Cardiac muscle cell (in vitro differentiated cells and primary cell): ENCODE data around the gene PRKAR1B. TPM values are rescaled to one million over a fixed set of nuclear protein-coding genes. Genes with fewer than 3 reads are reported as not detected.

Source experiments
- DNase-seq, 2 donors: peaks; one replicate each; pipeline versions ENCODE4 v3.0.0 to v3.0.0-alpha.2; 2010 to 2017; ENCODE audit warnings: low read depth in 1 of 2, low spot score in 1 of 2
- H3K27ac ChIP-seq: fragments of 200-600 bp; sonication (generic); 2 replicates; pipeline ENCODE4 v1.5.1; 2016
- H3K27me3 ChIP-seq: fragments of 200-600 bp; sonication (generic); 2 replicates; pipeline ENCODE4 v1.6.0; 2016; ENCODE audit warnings: control low read depth
- H3K36me3 ChIP-seq: fragments of 200-600 bp; sonication (generic); 2 replicates; pipeline ENCODE4 v1.5.1; 2016; ENCODE audit warnings: control low read depth
- H3K4me1 ChIP-seq: fragments of 200-600 bp; sonication (generic); 2 replicates; pipeline ENCODE4 v1.8.1; 2017; ENCODE audit warnings: low read depth, mild to moderate bottlenecking, mixed run types
- H3K4me3 ChIP-seq: fragments of 200-600 bp; sonication (generic); 2 replicates; pipeline ENCODE4 v1.5.1; 2016; ENCODE audit warnings: mild to moderate bottlenecking
- H3K9me3 ChIP-seq: fragments of 200-600 bp; sonication (generic); 2 replicates; pipeline ENCODE4 v1.5.1; 2017; ENCODE audit warnings: low read depth, mild to moderate bottlenecking, control low read depth
- CTCF ChIP-seq: IDR thresholded peaks from 2 replicates; pipeline ENCODE4 v1.5.1; 2012; ENCODE audit warnings: low read depth, mild to moderate bottlenecking, low read length
- polyA plus RNA-seq: library from polyadenylated mRNA; unstranded; fragments of >200 nt; fragmentation: Nextera tagmentation; extraction: Ambion mirVana; gene quantifications from 2 replicates; pipeline ENCODE4 v1.2.1, GENCODE V29; 2016
- total RNA-seq: library from RNA; depleted of rRNA; stranded (reverse); fragments of >200 nt; gene quantifications from 2 replicates; pipeline ENCODE4 v1.2.3, GENCODE V29; 2016

Gene PRKAR1B
- total and polyA plus RNA-seq, 2 experiments from 2014 or later = 32.8 to 40.2 TPM

- H3K27me3 ChIP-seq = no peaks in the 10 kb centered on the region
- no peaks in the 10 kb centered on the region for H3K4me1 ChIP-seq
- no peak overlapping the region for H3K27ac ChIP-seq
- no peak for TF ChIP-seq CTCF
- no peak overlapping the region for H3K4me3 ChIP-seq
- no peak for DNase-seq
- no peaks in the 10 kb centered on the region for H3K36me3 ChIP-seq
- no peaks in the 10 kb centered on the region for H3K9me3 ChIP-seq
Observed at GRCh38 chr7:673681-674453, 53.2 kb downstream of the PRKAR1B start.

GRCh38 chr7:672891-673290 is 54.2 kb downstream of the PRKAR1B start:
- H3K27ac ChIP-seq = no peak overlapping the region
- no peak for TF ChIP-seq CTCF
- H3K36me3 ChIP-seq = no peaks in the 10 kb centered on the region
- H3K9me3 ChIP-seq = no peaks in the 10 kb centered on the region
- DNase-seq = no peak
- no peaks in the 10 kb centered on the region for H3K27me3 ChIP-seq
- no peak overlapping the region for H3K4me3 ChIP-seq
- H3K4me1 ChIP-seq = no peaks in the 10 kb centered on the region

- H3K4me3 ChIP-seq = no peak overlapping the region
- DNase-seq = no peak
- H3K27ac ChIP-seq = no peak overlapping the region
- no peaks in the 10 kb centered on the region for H3K9me3 ChIP-seq
- H3K4me1 ChIP-seq = no peaks in the 10 kb centered on the region
- TF ChIP-seq CTCF = no peak
- no peaks in the 10 kb centered on the region for H3K36me3 ChIP-seq
- no peaks in the 10 kb centered on the region for H3K27me3 ChIP-seq
Observed at GRCh38 chr7:671415-672042, 55.6 kb downstream of the PRKAR1B start.

GRCh38 chr7:670501-671390 is 56.3 kb downstream of the PRKAR1B start:
- no peak overlapping the region for H3K27ac ChIP-seq
- no peak overlapping the region for H3K4me3 ChIP-seq
- no peaks in the 10 kb centered on the region for H3K27me3 ChIP-seq
- H3K36me3 ChIP-seq = no peaks in the 10 kb centered on the region
- H3K9me3 ChIP-seq = no peaks in the 10 kb centered on the region
- DNase-seq = no peak
- no peaks in the 10 kb centered on the region for H3K4me1 ChIP-seq
- TF ChIP-seq CTCF = no peak

- Histone ChIP-seq H3K4me1 (peaks cover 3% of the 10 kb centered on the region), H3K4me3 (no peak overlapping the region), H3K36me3 (no peaks in the 10 kb centered on the region), H3K27me3 (no peaks in the 10 kb centered on the region), H3K27ac (no peak overlapping the region), H3K9me3 (no peaks in the 10 kb centered on the region)
- TF ChIP-seq CTCF = no peak
- DNase-seq = no peak
Observed at GRCh38 chr7:668958-669357, 58.1 kb downstream of the PRKAR1B start.
